Parathyroid adenoma (tissue), 2 donors: ENCODE data around the gene EXOC3L1.

Source experiments
- H2AFZ ChIP-seq: fragments of 300-600 bp; sonication (generic); one replicate; pipeline ENCODE4 v1.7.0; 2017; ENCODE audit warnings: antibody characterized with exemption, mild to moderate bottlenecking
- H3K27ac ChIP-seq: fragments of 300-600 bp; sonication (generic); one replicate; pipeline ENCODE4 v1.7.0; 2017
- H3K27me3 ChIP-seq: fragments of 300-600 bp; sonication (generic); one replicate; pipeline ENCODE4 v1.7.0; 2017; ENCODE audit warnings: low read length; ENCODE audit not compliant: control insufficient read depth, insufficient read depth
- H3K36me3 ChIP-seq: fragments of 300-600 bp; sonication (generic); one replicate; pipeline ENCODE4 v1.7.0; 2017; ENCODE audit warnings: low read length; ENCODE audit not compliant: control insufficient read depth, insufficient read depth
- H3K4me1 ChIP-seq: fragments of 300-600 bp; sonication (generic); one replicate; pipeline ENCODE4 v1.7.0; 2017; ENCODE audit warnings: control low read depth
- H3K4me2 ChIP-seq: fragments of 300-600 bp; sonication (generic); one replicate; pipeline ENCODE4 v1.7.0; 2017; ENCODE audit warnings: low read length
- H3K4me3 ChIP-seq: fragments of 300-600 bp; sonication (generic); one replicate; pipeline ENCODE4 v1.7.0; 2017; ENCODE audit warnings: low read depth, low read length
- H3K79me2 ChIP-seq: fragments of 300-600 bp; sonication (generic); one replicate; pipeline ENCODE4 v1.7.0; 2017; ENCODE audit warnings: control low read depth
- H3K9ac ChIP-seq: fragments of 300-600 bp; sonication (generic); one replicate; pipeline ENCODE4 v1.7.0; 2017; ENCODE audit warnings: mild to moderate bottlenecking
- H3K9me3 ChIP-seq: fragments of 300-600 bp; sonication (generic); one replicate; pipeline ENCODE4 v1.7.0; 2017; ENCODE audit warnings: low read length; ENCODE audit not compliant: control insufficient read depth
- CTCF ChIP-seq: fragments of 300-600 bp; sonication (generic); IDR thresholded peaks from one replicate; pipeline ENCODE4 v1.7.0; 2017; ENCODE audit warnings: antibody characterized with exemption, mild to moderate bottlenecking
- donor health status: primary hyperparathyroidism.

Gene EXOC3L1

GRCh38 chr16:67216612-67217490 lies 26.9 kb upstream of the EXOC3L1 start:
- Histone ChIP-seq H3K27me3 (no peaks in the 10 kb centered on the region), H3K36me3 (no peaks in the 10 kb centered on the region), H3K4me2 (no peak overlapping the region), H3K4me3 (no peak overlapping the region), H3K9me3 (no peaks in the 10 kb centered on the region), H2AFZ (no peak overlapping the region), H3K27ac (peak overlapping the region; percentile 20), H3K9ac (no peak overlapping the region), H3K4me1 (peaks cover 7% of the 10 kb centered on the region), H3K79me2 (no peaks in the 10 kb centered on the region)
- TF ChIP-seq CTCF: no peak

- Histone ChIP-seq H3K9me3 (no peaks in the 10 kb centered on the region), H3K36me3 (no peaks in the 10 kb centered on the region), H3K27ac (no peak overlapping the region), H3K4me2 (no peak overlapping the region), H3K79me2 (no peaks in the 10 kb centered on the region), H3K9ac (no peak overlapping the region), H3K4me3 (no peak overlapping the region), H3K4me1 (peaks cover 18% of the 10 kb centered on the region), H2AFZ (no peak overlapping the region), H3K27me3 (no peaks in the 10 kb centered on the region)
- TF ChIP-seq CTCF: no peak
These were observed 25.8 kb upstream of the EXOC3L1 start for GRCh38 chr16:67215706-67216105.

- Histone ChIP-seq H3K4me3 (no peak overlapping the region), H2AFZ (no peak overlapping the region), H3K79me2 (no peaks in the 10 kb centered on the region), H3K4me1 (peaks cover 30% of the 10 kb centered on the region), H3K36me3 (no peaks in the 10 kb centered on the region), H3K4me2 (no peak overlapping the region), H3K9ac (no peak overlapping the region), H3K9me3 (no peaks in the 10 kb centered on the region), H3K27me3 (no peaks in the 10 kb centered on the region), H3K27ac (peak overlapping the region; percentile 59)
- TF ChIP-seq CTCF: no peak
These were observed 23.5 kb upstream of the EXOC3L1 start for GRCh38 chr16:67213197-67214019.

- H3K4me1 ChIP-seq: peaks cover 30% of the 10 kb centered on the region
These were observed 22.8 kb upstream of the EXOC3L1 start for GRCh38 chr16:67212766-67213165.

More at GRCh38 chr16:67212766-67213165, 22.8 kb upstream of the EXOC3L1 start:
- Histone ChIP-seq H3K9me3 (no peaks in the 10 kb centered on the region), H3K9ac (no peak overlapping the region), H3K27me3 (no peaks in the 10 kb centered on the region), H3K36me3 (no peaks in the 10 kb centered on the region), H3K4me2 (no peak overlapping the region), H3K79me2 (no peaks in the 10 kb centered on the region), H2AFZ (no peak overlapping the region), H3K4me3 (no peak overlapping the region), H3K27ac (peak overlapping the region; percentile 59)
- TF ChIP-seq CTCF: no peak
